GM23248 (cell line): ENCODE results near the gene UMODL1.

Experiments used
- EZH2 ChIP-seq: fragments of 200-600 bp; sonication (generic); IDR thresholded peaks from 2 replicates; pipeline ENCODE4 v1.6.1; 2018; ENCODE audit warnings: antibody characterized with exemption, mild to moderate bottlenecking; ENCODE audit not compliant: insufficient read depth, poor library complexity, severe bottlenecking
- EZH2phosphoT487 ChIP-seq: fragments of 200-600 bp; sonication (generic); IDR thresholded peaks from 2 replicates; pipeline ENCODE4 v1.6.1; 2018; ENCODE audit warnings: antibody characterized with exemption, moderate library complexity, mild to moderate bottlenecking, low read depth; ENCODE audit not compliant: insufficient read depth

- TF ChIP-seq EZH2phosphoT487 (no peak), EZH2 (no peak)
Measured at GRCh38 chr21:42060166-42060565, 11.0 kb upstream of the UMODL1 start.
